ENCODE results near the gene CBX1.
"Not testable (repeated sequence)": the region's sequence is repeated elsewhere in the genome, so short reads cannot be mapped to it uniquely, and the experiment has no call there.

Gene CBX1

DNA sequence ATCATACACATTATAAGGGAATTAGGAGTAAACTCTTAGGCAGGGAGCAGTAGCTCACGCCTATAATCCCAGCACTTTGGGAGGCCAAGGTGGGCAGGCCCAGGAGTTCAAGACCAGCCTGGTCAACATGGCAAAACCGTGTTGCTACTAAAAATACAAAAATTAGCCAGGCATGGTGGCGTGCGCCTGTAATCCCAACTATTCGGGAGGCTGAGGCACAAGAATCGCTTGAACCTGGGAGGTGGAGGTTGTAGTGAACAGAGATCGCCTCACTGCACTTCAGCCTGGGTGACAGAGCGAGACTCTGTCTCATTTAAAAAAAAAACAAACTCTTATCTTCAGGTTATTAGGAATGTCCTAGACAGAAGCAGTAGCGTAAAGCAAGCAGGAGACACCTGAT lies 28.5 kb downstream of the CBX1 start:
- not testable (repeated sequence) for DNase-seq (ENCODE audit: low spot score)

DNA sequence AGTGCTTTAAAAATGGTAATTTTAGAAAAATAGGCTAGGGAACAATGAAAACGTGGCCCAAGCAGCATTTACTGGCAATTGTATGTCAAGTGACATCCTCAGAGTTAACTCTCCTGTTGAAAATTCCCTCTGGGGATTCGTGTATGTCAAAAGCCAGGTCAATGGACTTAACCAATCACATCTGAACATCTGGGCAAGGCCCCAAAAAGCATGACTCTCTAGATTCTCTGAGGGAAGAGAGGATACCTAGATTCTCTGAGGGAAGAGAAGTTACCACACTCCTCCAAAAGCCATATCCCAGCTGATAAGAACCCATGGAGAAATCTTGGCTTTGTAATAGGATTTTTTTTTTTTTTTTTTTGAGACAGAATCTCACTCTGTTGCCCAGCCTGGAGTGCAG lies 29.6 kb downstream of the CBX1 start:
- no peak for DNase-seq (ENCODE audit: low spot score)

DNA sequence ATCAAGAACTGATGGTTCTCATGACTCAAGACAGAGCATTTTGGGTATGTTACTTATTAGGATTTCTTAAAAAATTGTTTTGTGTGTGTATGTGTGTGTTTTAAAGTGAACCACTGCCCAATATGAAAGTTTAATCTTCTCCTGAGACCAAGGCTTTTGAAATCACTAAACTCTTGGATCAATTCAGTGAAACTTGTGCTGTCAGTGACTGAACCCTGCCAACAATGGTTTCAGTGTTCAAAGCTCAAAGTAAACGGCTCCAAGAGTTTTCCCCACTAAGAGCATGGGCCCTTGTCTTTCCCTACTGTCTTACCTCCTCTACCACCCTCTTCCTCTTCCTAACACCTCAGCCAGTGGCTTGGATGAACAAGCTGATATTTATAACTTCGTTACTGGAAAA lies 31.1 kb downstream of the CBX1 start:
- DNase-seq (ENCODE audit: low spot score) = no peak

DNA sequence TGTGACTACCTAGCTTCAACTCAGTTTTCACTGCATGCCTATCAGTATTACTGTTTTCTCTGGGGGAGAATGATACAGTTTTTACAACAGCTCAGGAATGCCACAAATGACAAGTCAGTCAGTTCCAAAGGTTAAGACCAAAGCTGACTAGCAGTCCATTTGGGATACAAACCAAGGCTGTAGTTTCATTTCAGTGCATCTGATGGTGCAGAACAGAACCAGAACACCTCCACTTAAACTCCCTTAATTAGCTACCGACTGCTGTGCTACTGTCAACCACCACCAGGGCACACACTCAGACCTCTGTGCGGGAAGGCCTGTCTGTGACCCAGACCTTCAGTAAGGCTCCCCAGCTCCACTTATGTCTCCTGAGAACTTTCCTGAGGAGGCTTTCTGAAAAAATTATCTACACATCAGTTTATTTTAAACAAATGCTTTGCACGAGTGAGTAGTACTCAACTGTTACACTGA lies 32.8 kb downstream of the CBX1 start:
- DNase-seq (ENCODE audit: low spot score) = no peak

DNA sequence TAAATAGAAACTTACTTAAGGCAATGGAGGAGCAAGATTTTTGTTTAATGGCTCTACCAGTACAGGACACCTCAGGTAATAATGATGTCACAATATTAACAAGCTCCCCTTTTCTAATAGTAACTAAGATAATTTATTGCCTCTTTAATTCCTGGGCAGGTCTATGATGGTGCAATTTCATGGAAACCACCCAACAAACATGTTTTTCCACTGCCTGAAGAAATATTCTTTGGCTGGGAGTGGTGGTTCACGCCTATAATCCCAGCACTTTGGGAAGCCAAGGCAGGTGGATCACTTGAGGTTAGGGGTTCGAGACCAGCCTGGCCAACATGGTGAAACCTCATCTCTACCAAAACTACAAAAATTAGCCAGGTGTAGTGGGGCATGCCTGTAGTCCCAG lies 33.5 kb downstream of the CBX1 start:
- DNase-seq (ENCODE audit: low spot score) = not testable (repeated sequence)

DNA sequence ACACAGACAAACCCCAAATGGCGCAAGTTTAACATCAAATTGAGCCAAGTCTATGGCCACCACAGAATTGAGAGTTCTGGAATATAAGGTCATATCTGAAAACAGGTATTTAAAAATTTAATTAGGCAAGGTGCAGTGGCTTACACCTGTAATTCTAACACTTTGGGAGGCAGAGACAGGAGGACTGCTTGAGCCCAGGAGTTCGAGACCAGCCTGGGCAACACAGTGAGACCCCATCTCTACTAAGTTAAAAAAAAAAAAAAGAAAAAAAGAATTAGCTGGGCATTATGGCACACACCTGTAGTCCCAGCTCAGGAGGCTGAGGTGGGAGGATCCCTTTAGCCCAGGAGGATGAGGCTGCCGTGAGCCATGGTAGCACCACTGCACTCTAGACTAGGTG lies 34.0 kb downstream of the CBX1 start:
- no peak for DNase-seq (ENCODE audit: low spot score)

DNA sequence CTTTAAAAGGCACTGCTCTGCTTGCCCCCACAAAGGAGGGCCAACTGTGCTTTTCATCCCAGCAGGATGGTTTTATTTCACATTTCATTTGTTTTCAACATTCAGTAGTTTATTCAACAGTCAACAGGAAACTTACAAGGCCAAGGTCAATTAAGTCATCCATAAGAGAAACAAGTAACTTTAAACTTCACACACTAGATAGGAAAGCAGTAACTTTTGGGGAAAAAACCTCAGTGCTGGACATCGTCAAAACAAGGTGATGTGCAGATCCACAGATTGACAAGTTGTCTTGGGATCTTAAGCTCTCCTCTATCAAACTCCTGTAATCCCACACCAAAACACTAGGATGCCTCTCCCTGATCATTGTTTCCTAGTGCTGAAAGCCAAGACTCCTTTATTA lies 34.6 kb downstream of the CBX1 start:
- no peak for DNase-seq (ENCODE audit: low spot score)

DNA sequence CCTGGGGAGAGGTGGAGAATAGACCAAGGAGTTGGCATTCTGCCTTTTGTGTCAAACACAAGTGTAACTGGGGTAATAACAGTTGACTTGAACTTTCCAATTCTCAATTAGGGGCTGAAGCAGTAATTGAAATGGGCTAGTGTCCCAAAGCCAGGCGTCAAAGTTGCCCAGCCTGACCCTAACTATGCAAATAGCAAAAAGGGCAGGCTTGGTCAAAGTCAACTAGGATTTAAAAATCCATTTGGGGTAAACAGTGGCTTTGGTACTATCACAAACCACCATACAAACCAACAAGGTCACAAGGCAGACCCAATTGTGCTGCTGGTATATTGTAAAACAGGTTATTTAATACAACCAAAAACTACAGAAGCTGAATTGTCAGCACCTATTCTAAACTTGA lies 35.1 kb downstream of the CBX1 start:
- DNase-seq (ENCODE audit: low spot score) = no peak

DNA sequence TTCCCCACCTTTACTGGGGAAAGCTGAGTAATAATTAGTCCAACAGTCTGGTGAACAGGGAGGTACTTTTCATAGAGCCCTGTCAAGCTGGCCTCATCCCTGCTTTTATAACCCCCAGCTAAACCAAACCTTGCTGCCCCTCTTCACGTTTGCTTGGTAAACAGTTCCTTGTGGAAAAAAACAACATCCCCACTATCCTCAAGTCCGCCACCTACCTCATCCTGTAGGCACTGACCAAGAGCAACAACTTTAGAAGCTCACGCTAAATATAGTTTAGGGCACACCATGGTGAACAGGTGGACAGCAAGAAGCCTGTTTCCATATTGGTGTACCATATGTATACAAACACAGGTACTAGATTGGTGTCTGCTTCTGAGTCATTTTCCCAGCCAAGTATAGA lies 36.6 kb downstream of the CBX1 start:
- DNase-seq (ENCODE audit: low spot score) = no peak

DNA sequence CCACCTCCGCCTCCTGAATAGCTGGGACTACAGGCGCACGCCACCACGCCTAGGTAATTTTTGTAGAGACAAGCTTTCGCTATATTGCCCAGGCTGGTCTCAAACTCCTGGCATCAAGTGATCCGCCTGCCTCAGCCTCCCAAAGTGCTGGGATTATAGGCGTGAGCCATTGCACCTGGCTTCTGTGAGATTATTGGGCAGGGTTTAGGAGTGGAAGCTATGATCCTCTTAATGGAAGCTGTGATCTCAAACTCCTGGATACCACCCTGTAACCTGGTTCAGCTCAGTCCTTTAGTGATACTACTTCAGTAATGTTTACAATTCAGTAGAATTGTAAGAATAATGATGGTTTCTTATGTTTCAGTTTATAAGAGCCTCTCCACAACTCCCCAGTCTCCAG lies 39.0 kb downstream of the CBX1 start:
- DNase-seq (ENCODE audit: low spot score) = no peak

DNA sequence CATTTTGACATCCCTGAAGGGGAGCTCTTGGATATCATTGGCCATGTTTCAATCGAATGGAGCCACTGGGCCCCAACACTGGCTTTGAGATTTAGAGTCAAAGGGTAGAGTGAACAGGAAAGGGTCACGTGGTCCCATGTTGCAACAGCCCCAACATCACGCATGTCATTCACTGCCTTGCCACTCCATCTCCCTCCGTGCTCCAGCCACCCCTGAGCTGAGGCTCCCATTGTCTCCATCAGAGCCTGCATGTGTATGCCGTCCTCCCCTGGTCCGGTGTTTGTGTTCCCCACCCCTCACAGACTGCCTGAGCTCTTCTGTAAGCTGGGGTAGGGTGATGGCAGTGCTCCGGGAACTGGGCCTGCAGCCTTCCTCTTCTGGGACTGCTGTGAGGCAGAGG lies 41.0 kb downstream of the CBX1 start:
- no peak for DNase-seq (ENCODE audit: low spot score)

DNA sequence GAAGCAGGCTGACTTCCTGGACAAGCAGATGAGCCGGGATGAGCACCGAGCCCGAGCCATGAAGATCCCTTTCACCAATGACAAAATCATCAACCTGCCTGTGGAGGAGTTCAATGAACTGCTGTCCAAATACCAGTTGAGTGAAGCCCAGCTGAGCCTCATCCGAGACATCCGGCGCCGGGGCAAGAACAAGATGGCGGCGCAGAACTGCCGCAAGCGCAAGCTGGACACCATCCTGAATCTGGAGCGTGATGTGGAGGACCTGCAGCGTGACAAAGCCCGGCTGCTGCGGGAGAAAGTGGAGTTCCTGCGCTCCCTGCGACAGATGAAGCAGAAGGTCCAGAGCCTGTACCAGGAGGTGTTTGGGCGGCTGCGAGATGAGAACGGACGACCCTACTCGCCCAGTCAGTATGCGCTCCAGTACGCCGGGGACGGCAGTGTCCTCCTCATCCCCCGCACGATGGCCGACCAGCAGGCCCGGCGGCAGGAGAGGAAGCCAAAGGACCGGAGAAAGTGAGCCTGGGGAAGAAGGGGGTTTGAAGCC lies 42.1 kb downstream of the CBX1 start:
- DNase-seq (ENCODE audit: low spot score) = no peak

DNA sequence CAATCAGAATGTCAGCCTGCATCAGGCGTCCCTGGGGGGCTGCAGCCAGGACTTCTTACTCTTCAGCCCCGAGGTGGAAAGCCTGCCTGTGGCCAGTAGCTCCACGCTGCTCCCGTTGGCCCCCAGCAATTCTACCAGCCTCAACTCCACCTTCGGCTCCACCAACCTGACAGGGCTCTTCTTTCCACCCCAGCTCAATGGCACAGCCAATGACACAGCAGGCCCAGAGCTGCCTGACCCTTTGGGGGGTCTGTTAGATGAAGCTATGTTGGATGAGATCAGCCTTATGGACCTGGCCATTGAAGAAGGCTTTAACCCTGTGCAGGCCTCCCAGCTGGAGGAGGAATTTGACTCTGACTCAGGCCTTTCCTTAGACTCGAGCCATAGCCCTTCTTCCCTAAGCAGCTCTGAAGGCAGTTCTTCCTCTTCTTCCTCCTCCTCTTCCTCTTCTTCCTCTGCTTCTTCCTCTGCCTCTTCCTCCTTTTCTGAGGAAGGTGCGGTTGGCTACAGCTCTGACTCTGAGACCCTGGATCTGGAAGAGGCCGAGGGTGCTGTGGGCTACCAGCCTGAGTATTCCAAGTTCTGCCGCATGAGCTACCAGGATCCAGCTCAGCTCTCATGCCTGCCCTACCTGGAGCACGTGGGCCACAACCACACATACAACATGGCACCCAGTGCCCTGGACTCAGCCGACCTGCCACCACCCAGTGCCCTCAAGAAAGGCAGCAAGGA lies 42.7 kb downstream of the CBX1 start:
- DNase-seq (ENCODE audit: low spot score) = no peak

DNA sequence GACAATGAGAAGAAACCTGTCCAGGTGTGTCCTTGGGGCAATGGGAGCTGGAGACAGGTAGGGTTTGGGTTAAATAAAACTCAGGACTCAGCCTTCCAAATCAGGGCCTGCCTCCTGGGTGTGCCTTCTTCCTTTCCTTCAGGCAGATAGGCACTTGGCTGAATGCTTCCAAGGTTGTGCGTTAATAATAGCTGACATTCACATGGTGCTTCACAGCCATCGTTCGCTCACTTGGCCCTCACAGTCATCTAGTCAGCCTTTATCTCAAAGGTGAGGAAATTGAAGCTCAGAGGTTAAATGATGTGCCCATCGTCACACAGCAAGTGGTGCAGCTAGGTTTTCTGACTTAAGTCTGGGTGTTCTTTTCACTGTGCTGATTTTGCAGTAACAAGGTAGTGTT lies 43.7 kb downstream of the CBX1 start:
- no peak for DNase-seq (ENCODE audit: low spot score)

DNA sequence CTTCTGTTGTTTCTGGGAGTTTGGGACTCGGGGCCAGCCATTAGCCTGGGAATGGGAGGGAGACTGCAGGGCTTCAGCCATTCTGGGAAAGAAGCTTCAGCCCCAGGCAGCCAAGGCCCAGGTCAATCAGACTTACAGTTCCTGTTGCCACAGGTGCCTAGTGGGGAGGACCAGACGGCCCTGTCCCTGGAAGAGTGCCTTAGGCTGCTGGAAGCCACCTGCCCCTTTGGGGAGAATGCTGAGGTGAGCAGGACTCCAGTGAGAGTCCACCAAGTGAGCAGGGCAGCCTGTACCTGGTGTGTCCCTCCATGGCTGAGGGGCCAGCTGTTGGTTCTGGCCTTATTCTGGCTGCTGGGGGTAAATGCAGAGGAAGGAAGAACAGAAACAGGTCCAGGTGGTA lies 44.4 kb downstream of the CBX1 start:
- DNase-seq (ENCODE audit: low spot score) = no peak

DNA sequence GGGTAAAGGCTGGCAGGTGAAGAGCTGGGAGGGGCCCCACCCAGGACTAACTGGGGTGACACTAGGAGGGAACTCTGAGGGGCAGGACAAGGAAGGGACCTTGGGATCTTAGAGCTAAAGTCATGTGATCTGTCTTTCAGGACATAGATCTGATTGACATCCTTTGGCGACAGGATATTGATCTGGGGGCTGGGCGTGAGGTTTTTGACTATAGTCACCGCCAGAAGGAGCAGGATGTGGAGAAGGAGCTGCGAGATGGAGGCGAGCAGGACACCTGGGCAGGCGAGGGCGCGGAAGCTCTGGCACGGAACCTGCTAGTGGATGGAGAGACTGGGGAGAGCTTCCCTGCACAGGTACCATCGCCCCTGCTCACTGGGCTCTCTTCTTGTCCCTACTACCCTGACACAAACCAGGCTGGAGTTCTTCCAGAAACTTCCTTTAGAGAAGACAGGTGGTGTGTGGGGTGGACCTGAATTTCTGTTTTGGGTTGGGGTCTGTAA lies 45.0 kb downstream of the CBX1 start:
- DNase-seq (ENCODE audit: low spot score) = no peak

DNA sequence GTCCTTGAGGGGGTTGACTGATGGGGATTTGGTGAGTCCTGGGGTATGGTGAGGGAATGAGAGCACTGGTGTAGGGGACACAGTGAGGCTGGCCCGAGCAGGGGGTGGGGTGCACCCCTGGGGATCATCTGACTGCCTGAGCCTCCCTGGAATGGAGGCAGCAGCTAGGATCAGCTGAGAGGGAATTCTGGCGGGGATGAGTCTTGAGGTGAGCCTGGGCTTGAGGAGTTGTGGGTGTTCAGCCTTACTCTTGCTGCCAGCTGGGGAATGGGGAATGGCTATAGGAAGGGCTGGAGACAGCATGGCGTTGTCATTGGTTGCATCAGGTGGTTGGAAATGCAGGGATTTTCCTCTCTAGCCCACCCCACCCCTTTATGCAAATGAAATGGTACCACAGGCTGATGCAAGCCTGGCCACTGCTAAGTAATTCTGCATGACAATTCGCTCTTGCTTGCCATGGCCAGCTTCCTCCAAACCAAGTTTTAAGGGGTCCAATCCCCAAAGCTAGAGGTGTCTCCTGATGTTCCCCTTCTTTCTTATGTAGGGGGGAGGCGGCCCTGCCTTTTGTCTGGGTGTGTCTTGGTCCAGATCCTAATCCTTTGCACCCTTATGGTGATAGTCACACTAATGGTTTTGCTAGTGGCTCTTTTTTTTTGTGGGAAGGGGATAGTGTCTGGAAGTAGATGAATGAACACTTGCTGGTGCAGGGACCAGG lies 45.6 kb downstream of the CBX1 start:
- DNase-seq (ENCODE audit: low spot score) = peak; percentile 42

DNA sequence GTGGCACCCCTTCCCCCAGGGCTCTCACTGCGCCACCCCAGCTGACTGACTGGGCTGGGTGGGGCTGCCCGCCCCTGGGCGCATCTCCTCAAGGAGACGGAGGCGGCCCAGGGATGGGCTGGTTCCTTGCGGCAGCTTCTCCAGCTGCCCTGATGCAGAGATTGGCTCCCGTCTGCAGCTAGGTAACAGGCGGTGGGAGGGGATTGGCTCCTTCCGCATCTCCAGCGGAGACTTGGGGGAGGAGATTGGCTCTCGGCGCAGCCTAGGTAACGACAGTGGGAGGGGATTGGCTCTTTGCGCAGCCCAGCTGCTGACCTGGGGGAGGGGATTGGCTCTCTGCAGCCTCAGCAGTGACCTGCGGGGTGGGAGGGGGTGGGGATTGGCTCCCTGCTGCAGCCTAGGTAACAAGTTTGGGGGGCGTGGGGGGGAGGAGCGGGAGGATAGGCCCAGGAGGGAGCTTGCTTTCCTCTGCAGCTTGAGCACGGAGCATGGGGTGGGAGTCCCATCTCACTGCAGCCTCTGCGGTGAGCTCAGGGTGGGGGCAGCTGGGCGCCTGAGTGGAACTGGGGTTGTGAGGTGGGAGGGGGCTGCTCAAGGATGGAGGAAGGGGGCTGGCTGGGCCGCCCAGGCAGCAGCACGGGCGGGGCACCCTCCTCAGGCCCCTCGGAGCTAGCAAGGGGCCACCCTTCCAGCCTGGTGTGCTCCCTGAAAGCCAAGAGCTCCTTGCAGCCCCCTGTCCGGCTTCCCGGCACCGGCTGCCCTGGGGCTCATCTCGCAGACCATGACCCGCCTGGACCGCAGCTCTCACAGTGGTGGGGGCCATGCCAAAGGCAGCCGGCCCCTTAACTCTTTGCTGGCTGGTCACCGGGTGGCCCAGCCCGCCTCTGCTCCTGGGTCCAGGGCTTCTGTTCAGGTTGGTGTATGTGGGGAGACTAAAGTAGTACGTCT lies 46.8 kb downstream of the CBX1 start:
- no peak for DNase-seq (ENCODE audit: low spot score)

DNA sequence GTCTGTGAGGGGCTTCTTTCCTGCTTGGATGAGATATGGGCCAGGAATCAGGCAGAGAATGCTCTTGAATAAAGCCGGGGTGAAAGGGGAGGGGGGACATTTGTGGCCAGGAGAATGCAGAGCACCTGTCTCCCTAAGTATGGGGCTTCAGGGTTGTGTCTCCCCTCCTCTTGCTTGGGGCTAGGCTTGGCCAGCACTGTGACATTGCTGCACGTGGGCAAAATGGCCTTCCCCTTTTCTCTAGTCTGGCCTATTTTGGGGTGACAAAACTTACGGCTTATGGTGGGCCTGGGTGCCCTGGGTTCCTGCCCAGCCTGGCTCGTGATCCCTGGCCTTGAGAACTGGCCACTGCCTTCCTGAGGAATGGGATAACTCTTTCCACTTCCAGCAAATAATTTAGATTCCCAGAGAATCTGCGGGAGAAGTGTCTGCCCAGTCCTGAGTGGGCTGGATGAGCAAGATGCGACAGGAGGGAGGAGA lies 47.5 kb downstream of the CBX1 start:
- DNase-seq (ENCODE audit: low spot score) = no peak

DNA sequence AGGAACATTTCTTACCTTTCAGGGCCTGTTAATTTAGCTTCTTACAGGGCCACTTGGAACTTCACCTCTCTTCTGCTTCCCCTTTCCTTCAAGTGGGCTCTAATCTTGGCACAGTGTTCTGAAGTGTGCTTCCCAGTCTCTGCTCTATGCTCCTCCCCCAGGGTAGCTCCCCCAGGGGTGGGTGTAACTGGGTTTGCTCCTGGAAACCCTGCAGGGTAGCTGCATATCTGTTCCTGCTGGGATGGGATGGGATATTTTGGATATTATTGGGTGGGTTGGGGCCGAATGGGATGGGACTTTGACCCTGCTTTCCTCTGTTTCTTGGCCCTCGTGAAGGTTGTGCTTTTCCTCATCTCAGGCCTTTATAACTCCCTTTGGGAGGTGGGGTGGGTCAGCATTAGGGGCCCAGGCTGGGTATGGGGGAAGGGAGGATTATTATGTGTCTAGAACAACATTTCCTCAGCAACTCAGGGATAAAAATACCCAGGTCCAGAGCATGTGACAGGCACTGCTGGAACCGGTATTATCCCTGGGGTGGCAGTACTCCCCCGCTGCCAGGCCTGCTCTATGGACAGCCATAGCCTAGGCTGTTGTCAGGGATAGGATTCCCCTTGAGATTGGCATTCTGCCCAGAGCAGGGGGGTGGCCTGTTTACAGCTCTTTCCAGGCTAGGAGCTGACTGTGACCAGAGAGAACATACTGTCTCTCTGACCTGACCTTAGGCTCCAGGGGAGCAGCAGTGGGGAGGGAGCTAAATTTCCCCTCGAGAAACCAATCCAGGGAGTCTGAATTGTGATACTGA lies 48.1 kb downstream of the CBX1 start:
- no peak for DNase-seq (ENCODE audit: low spot score)
